Naive B cell (primary cell): Measurements from ENCODE around the gene TEX13D. TPM values are rescaled to one million over a fixed set of nuclear protein-coding genes. Genes with fewer than 3 reads are reported as not detected.

Source experiments
- ATAC-seq, 2 donors: fragments of 150-1000 bp; cut with Tn5 transposase; 2 replicates each; pipeline ENCODE4 v1.10.0; 2021; ENCODE audit warnings: low read depth in 2 of 2, mild to moderate bottlenecking in 2 of 2, moderate library complexity in 2 of 2
- DNase-seq: peaks from one replicate; pipeline ENCODE4 v3.0.0; 2022
- H3K27ac Mint-ChIP-seq, 6 donors: one replicate each; pipeline ENCODE4 v1.8.0; 2020 to 2022; ENCODE audit warnings: mild to moderate bottlenecking in 6 of 6, mixed read lengths in 6 of 6, moderate library complexity in 5 of 6, inconsistent platforms in 2 of 6
- H3K27me3 Mint-ChIP-seq, 3 donors: one replicate each; pipeline ENCODE4 v1.8.0; 2021 to 2022; ENCODE audit warnings: mixed read lengths in 3 of 3, mild to moderate bottlenecking in 1 of 3
- H3K36me3 Mint-ChIP-seq, 2 donors: one replicate each; pipeline ENCODE4 v1.8.0; 2020 to 2022; ENCODE audit warnings: mixed read lengths in 2 of 2, inconsistent platforms in 1 of 2, mild to moderate bottlenecking in 1 of 2
- H3K4me1 Mint-ChIP-seq, 3 donors: one replicate each; pipeline ENCODE4 v1.8.0; 2020 to 2022; ENCODE audit warnings: mixed read lengths in 3 of 3, inconsistent platforms in 1 of 3, mild to moderate bottlenecking in 1 of 3, moderate library complexity in 1 of 3
- H3K4me3 Mint-ChIP-seq, 8 donors: one replicate each; pipeline ENCODE4 v1.8.0; 2020 to 2022; ENCODE audit warnings: mild to moderate bottlenecking in 8 of 8, mixed read lengths in 8 of 8, moderate library complexity in 8 of 8, inconsistent platforms in 2 of 8
- H3K9me3 Mint-ChIP-seq, 7 donors: one replicate each; pipeline ENCODE4 v1.8.0; 2020 to 2022; ENCODE audit warnings: mixed read lengths in 7 of 7, mild to moderate bottlenecking in 5 of 7, inconsistent platforms in 2 of 7, moderate library complexity in 1 of 7
- polyA plus RNA-seq, 6 donors: library from polyadenylated mRNA; unstranded; fragments of 300-500 nt; fragmentation: Illumina TruSeq; gene quantifications; one replicate each; pipeline ENCODE4 v1.2.3, GENCODE V29; 2021; ENCODE audit warnings: low read depth in 6 of 6

The TEX13D gene
- polyA plus RNA-seq, 6 donors from 2014 or later = not detected

GRCh38 chrX:124341396-124342132, 9.1 kb downstream of the TEX13D start:
- Mint-ChIP-seq H3K27ac (peak overlapping the region in 1 of 6 donors; percentile 19), H3K27me3 (no peaks in the 10 kb centered on the region), H3K4me3 (no peak overlapping the region), H3K36me3 (no peaks in the 10 kb centered on the region), H3K4me1 (no peaks in the 10 kb centered on the region), H3K9me3 (peaks cover 0 to 2% (median 0%) of the 10 kb centered on the region in 7 donors)
- DNase-seq (no peak), ATAC-seq (no peak)

GRCh38 chrX:124342174-124342867, 9.9 kb downstream of the TEX13D start:
- no peak for ATAC-seq
- peak overlapping the region in 1 of 6 donors; percentile 10 for H3K27ac Mint-ChIP-seq

GRCh38 chrX:124343016-124343415, 10.6 kb downstream of the TEX13D start:
- peaks cover 0 to 2% (median 0%) of the 10 kb centered on the region in 7 donors for H3K9me3 Mint-ChIP-seq
- H3K36me3 Mint-ChIP-seq = no peaks in the 10 kb centered on the region
- H3K4me3 Mint-ChIP-seq = no peak overlapping the region
- no peaks in the 10 kb centered on the region for H3K4me1 Mint-ChIP-seq
- H3K27ac Mint-ChIP-seq = no peak overlapping the region
- ATAC-seq (no peak), DNase-seq (no peak)
- H3K27me3 Mint-ChIP-seq = no peaks in the 10 kb centered on the region

More at GRCh38 chrX:124342174-124342867, 9.9 kb downstream of the TEX13D start:
- Mint-ChIP-seq H3K27me3 (no peaks in the 10 kb centered on the region), H3K4me1 (no peaks in the 10 kb centered on the region), H3K36me3 (no peaks in the 10 kb centered on the region), H3K9me3 (peaks cover 0 to 2% (median 0%) of the 10 kb centered on the region in 7 donors), H3K4me3 (no peak overlapping the region)
- no peak for DNase-seq

- Mint-ChIP-seq H3K4me3 (no peak overlapping the region), H3K9me3 (peaks cover 0 to 2% (median 0%) of the 10 kb centered on the region in 7 donors), H3K36me3 (no peaks in the 10 kb centered on the region), H3K27me3 (no peaks in the 10 kb centered on the region), H3K4me1 (no peaks in the 10 kb centered on the region), H3K27ac (no peak overlapping the region)
- DNase-seq (no peak), ATAC-seq (no peak)
These were observed 11.8 kb downstream of the TEX13D start for GRCh38 chrX:124344246-124344645.

GRCh38 chrX:124346117-124346876, 13.8 kb downstream of the TEX13D start, which contains the start of gene SH2D1A:
SH2D1A (plus strand) TSS chrX:124346563; CDS start chrX:124346643, 80 bp downstream.
- Mint-ChIP-seq H3K4me3 (no peak within 1 kb of the TSS), H3K4me1 (no peaks in the 10 kb centered on the region), H3K27ac (no peak within 1 kb of the TSS), H3K36me3 (no peaks in the 10 kb centered on the region), H3K27me3 (no peaks in the 10 kb centered on the region), H3K9me3 (peaks cover 0 to 2% (median 0%) of the 10 kb centered on the region in 7 donors)
- no peak for ATAC-seq
- DNase-seq = no peak

GRCh38 chrX:124346877-124347241, 14.4 kb downstream of the TEX13D start:
- DNase-seq (no peak), ATAC-seq (no peak)
- no peak overlapping the region for H3K4me3 Mint-ChIP-seq
- H3K9me3 Mint-ChIP-seq = peaks cover 0 to 2% (median 0%) of the 10 kb centered on the region in 7 donors
- H3K27me3 Mint-ChIP-seq = no peaks in the 10 kb centered on the region
- no peaks in the 10 kb centered on the region for H3K36me3 Mint-ChIP-seq
- no peak overlapping the region for H3K27ac Mint-ChIP-seq
- H3K4me1 Mint-ChIP-seq = no peaks in the 10 kb centered on the region

GRCh38 chrX:124347242-124347641, 14.8 kb downstream of the TEX13D start:
- ATAC-seq (no peak), DNase-seq (no peak)
- Mint-ChIP-seq H3K4me1 (no peaks in the 10 kb centered on the region), H3K27me3 (no peaks in the 10 kb centered on the region), H3K9me3 (peaks cover 0 to 2% (median 0%) of the 10 kb centered on the region in 7 donors), H3K27ac (no peak overlapping the region), H3K36me3 (no peaks in the 10 kb centered on the region), H3K4me3 (no peak overlapping the region)

GRCh38 chrX:124348182-124348581, 15.7 kb downstream of the TEX13D start:
- Mint-ChIP-seq H3K36me3 (no peaks in the 10 kb centered on the region), H3K27me3 (no peaks in the 10 kb centered on the region), H3K4me1 (no peaks in the 10 kb centered on the region), H3K4me3 (no peak overlapping the region), H3K27ac (no peak overlapping the region), H3K9me3 (peaks cover 0 to 2% (median 0%) of the 10 kb centered on the region in 7 donors)
- ATAC-seq (no peak), DNase-seq (no peak)

GRCh38 chrX:124348885-124349453, 16.5 kb downstream of the TEX13D start:
- no peak overlapping the region for H3K27ac Mint-ChIP-seq
- H3K4me3 Mint-ChIP-seq = no peak overlapping the region
- ATAC-seq (no peak), DNase-seq (no peak)
- no peaks in the 10 kb centered on the region for H3K36me3 Mint-ChIP-seq
- peaks cover 0 to 2% (median 0%) of the 10 kb centered on the region in 7 donors for H3K9me3 Mint-ChIP-seq
- no peaks in the 10 kb centered on the region for H3K4me1 Mint-ChIP-seq
- H3K27me3 Mint-ChIP-seq = no peaks in the 10 kb centered on the region

GRCh38 chrX:124354648-124355047, 22.2 kb downstream of the TEX13D start:
- Mint-ChIP-seq H3K36me3 (no peaks in the 10 kb centered on the region), H3K4me1 (no peaks in the 10 kb centered on the region), H3K27me3 (no peaks in the 10 kb centered on the region), H3K27ac (no peak overlapping the region), H3K4me3 (no peak overlapping the region), H3K9me3 (peaks cover 0 to 3% (median 0%) of the 10 kb centered on the region in 7 donors)
- no peak for ATAC-seq
- no peak for DNase-seq

- no peak overlapping the region for H3K4me3 Mint-ChIP-seq
- no peak overlapping the region for H3K27ac Mint-ChIP-seq
- DNase-seq (no peak), ATAC-seq (no peak)
- H3K9me3 Mint-ChIP-seq = peaks cover 0 to 3% (median 0%) of the 10 kb centered on the region in 7 donors
- H3K36me3 Mint-ChIP-seq = no peaks in the 10 kb centered on the region
- no peaks in the 10 kb centered on the region for H3K27me3 Mint-ChIP-seq
- H3K4me1 Mint-ChIP-seq = no peaks in the 10 kb centered on the region
These were observed 26.4 kb downstream of the TEX13D start for GRCh38 chrX:124358800-124359383.

GRCh38 chrX:124362072-124362471, 29.6 kb downstream of the TEX13D start:
- Mint-ChIP-seq H3K9me3 (peaks cover 0 to 3% (median 0%) of the 10 kb centered on the region in 7 donors), H3K4me3 (no peak overlapping the region), H3K4me1 (no peaks in the 10 kb centered on the region), H3K27me3 (no peaks in the 10 kb centered on the region), H3K36me3 (no peaks in the 10 kb centered on the region), H3K27ac (no peak overlapping the region)
- no peak for DNase-seq
- ATAC-seq = no peak

GRCh38 chrX:124362761-124363160, 30.3 kb downstream of the TEX13D start:
- ATAC-seq (no peak), DNase-seq (no peak)
- Mint-ChIP-seq H3K36me3 (no peaks in the 10 kb centered on the region), H3K27me3 (no peaks in the 10 kb centered on the region), H3K9me3 (peaks cover 0 to 2% (median 0%) of the 10 kb centered on the region in 7 donors), H3K27ac (no peak overlapping the region), H3K4me1 (no peaks in the 10 kb centered on the region), H3K4me3 (no peak overlapping the region)
